ENCODE data around the gene BAIAP2.
A peak's percentile ranks its signal among the peaks of the same experiment; 100 is the strongest.
"Not testable (repeated sequence)": the region's sequence is repeated elsewhere in the genome, so short reads cannot be mapped to it uniquely, and the experiment has no call there.

The BAIAP2 gene

GRCh38 chr17:81002013-81002384 lies 33.0 kb upstream of the BAIAP2 start:
- no peak for DNase-seq

DNA sequence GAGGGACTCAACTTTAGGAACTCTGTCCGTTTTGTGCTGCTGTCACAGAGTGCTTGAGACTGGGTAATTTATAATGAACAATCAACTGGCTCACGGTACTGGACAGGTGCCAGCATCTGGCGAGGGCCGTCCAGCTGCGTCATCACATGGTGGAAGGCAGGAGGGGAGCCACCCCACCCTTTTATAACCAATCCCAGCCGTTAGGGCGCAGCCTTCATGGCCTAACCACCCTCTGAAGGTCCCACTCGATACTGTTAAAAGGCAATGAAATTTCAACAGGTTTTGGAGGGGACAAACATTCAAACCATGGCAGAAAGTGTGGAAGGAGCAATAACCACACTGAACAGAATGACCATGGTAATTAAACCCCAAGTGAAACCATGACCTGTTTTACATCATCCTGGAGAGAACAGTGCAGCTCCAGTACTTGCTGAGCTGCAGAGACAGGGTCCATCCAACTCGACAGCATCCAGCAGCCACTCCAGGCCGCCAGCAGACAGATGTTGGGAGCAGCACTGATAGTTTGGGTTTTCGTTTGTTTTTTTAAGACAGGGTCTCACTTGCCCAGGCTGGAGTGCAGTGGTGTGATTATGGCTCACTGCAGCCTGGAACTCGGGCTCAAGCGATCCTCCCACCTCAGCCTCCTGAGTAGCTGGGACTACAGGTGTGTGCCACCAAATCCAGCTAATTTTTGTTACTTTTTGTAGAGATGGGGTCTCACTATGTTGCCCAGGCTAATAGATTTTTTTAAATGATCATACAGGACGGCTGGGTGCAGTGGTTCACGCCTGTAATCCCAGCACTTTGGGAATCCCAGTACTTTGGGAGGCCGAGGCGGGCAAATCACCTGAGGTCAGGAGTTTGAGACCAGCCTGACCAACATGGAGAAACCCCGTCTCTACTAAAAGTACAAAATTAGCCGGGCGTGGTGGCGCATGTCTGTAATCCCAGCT lies 32.3 kb upstream of the BAIAP2 start:
- no peak for DNase-seq

- DNase-seq: no peak
Measured at GRCh38 chr17:81003711-81004475, 31.1 kb upstream of the BAIAP2 start.

- DNase-seq: no peak
Measured at GRCh38 chr17:81006891-81007290, 28.1 kb upstream of the BAIAP2 start.

DNA sequence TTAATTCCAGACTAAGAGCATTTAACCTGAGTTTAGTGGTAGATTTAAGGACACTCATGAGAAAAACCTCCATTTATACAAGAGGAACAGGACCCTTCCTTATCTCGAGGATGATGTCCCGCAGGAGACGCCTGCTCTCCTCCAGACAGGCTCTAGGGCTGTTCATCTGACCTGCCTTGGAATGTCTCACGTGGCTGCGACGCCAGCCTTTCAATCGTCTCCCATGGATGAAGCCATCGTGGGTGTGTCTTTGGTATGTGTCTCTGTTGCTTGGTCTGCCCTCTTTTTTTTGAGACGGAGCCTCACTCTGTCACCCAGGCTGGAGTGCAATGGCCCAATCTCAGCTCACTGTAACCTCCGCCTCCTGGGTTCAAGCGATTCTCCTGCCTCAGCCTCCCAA lies 26.8 kb upstream of the BAIAP2 start:
- no peak for DNase-seq

DNA sequence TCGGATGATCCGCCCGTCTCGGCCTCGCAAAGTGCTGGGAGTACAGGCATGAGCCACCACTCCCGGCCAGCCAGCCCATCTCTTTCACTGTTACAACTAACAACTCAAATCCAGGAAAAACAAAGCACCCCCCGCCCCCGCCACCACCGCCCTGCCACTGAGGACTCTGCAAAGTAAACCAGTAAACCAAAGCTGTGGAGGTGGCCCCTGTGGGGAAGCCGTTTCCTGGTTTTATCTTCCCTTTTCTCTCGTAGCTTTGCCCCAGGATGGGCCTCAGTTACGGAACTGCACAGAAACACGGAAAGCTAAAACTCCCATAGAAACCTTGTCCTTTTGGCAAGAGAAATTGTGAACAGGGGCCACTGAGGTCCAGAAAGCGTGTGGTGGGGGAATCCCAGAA lies 25.8 kb upstream of the BAIAP2 start:
- no peak for DNase-seq

- no peak for DNase-seq
Measured at GRCh38 chr17:81010935-81011334, 24.0 kb upstream of the BAIAP2 start.

- DNase-seq: no peak
Measured at GRCh38 chr17:81011951-81012350, 23.0 kb upstream of the BAIAP2 start.

- DNase-seq: no peak
Measured at GRCh38 chr17:81012574-81013447, 22.1 kb upstream of the BAIAP2 start.

GRCh38 chr17:81013642-81014041 lies 21.3 kb upstream of the BAIAP2 start:
- no peak for DNase-seq

GRCh38 chr17:81015136-81015535 lies 19.8 kb upstream of the BAIAP2 start:
- no peak for DNase-seq

DNA sequence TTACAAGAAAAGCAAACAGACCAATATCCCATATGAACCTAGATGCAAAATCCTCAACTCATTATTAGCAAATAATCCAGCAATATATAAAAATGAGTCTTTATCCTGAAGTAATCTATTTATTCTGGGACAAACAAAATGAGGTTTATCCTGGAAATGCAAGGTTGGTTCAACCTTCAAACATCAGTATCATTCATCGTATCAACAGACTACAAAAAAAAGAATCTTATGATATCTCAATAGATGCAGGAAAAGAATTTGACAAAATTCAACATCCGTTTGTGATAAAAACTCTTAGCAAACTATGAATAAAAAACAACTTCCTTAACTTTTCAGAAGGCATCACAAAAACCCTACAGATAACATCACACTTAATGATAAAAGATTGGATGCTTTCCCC lies 18.4 kb upstream of the BAIAP2 start:
- no peak for DNase-seq

DNA sequence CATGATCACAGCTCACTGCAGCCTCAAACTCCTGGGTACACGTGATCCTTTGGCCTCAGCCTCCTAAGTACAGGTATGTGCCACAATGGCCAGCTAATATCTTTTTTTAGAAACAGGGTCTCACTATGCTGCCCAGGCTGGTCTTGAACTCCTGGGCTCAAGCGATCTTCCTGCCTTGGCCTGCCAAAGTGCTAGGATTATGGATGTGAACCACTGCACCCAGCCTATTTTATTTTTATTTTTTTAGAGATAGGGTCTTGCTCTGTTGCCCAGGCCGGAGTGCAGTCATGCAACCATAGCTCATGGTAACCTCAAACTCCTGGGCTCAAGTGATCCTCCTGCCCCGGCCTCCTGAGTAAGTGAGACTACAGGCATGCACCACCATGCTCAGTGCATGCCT lies 17.6 kb upstream of the BAIAP2 start:
- DNase-seq: not testable (repeated sequence)

- peak in 1 of 4 experiments; percentile 20 for DNase-seq
Measured at GRCh38 chr17:81018044-81018802, 16.7 kb upstream of the BAIAP2 start.

DNA sequence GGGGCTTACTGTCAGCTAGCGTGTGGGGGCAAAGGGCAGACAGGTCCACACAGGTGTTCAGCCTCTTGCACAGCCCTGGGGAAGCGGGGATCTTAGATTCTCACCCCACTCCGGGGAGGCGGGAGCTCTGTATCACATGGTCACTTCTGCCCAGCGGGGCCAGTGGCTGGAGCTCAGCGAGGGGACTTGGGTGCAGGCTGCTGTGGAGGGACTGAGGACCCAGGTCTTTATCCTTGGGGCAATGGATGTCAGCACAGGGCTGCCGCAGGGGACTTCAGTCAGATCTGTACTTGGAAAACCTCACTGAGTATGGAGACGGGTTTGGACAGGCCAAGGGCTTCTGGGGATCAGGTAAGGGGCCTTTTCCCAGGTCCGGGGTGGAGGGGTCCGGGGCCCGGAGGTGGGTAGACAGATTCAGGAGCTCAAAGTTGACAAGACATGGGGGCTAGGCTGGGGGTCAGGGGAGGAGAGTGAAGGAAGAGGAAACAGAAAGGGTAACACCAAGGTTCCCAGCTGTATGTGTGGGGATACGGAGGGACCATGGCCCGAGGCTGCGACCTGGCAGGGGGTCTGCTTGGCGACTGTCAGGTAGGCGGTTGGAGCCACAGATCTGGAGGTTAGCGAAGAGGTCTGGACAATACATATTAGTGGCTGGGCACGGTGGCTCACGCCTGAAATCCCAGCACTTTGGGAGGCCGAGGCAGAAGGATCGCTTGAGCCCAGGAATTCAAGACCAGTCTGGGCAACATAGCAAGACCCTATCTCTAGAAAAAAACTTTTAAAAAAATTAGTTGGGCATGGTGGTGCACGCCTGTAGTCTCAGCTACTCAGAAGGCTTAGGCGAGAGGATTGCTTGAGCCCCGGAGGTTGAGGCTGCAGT lies 15.1 kb upstream of the BAIAP2 start:
- DNase-seq: no peak

DNA sequence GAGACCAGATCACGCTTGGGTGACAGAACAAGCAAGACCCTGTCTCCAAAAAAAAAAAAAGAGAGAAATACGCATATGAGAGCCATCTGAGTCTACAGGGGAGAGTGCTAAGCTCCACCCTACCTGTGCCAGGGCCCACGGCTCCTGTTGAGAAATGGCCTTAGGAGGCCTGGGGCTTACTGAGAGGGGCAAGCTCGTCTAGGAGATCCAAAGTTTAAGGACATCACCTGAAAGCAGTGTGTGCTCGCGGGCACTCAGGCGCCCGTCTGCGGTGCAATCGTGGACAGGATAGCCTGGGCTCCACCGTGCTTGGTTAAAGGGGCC lies 14.5 kb upstream of the BAIAP2 start:
- DNase-seq: no peak

GRCh38 chr17:81020767-81021497 lies 14.0 kb upstream of the BAIAP2 start:
- DNase-seq: no peak

- no peak for DNase-seq
Measured at GRCh38 chr17:81021531-81022343, 13.2 kb upstream of the BAIAP2 start.

DNA sequence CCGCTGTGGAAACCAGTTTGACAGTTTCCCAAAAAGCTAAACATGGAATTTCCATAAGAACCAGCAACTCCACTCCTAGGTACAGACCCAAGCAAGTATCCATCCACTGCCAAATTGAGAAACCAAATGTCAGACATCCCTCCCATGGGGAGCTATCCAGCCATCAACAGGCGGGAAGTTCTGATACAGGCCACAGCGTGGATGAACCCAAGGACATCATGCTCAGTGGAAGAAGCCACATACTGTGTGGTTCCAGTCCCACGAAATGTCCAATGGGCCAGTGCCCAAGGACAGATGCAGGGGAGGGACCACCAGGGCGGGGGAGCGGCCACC lies 12.6 kb upstream of the BAIAP2 start:
- no peak for DNase-seq

All from activated naive CD4-positive, alpha-beta T cell (primary cell).